Kidney epithelial cell (primary cell): ENCODE results near the gene MACF1. TPM values are rescaled to one million over a fixed set of nuclear protein-coding genes. Genes with fewer than 3 reads are reported as not detected.
A peak's percentile ranks its signal among the peaks of the same experiment; 100 is the strongest.
"Not testable (repeated sequence)": the region's sequence is repeated elsewhere in the genome, so short reads cannot be mapped to it uniquely, and the experiment has no call there.

Experiments
- DNase-seq: peaks from one replicate; pipeline ENCODE4 v3.0.0-alpha.2; 2010; ENCODE audit warnings: low read depth
- H3K27me3 ChIP-seq: 2 replicates; pipeline ENCODE4 v1.6.0; 2011; ENCODE audit warnings: low read length; ENCODE audit not compliant: control insufficient read depth, insufficient read depth
- H3K36me3 ChIP-seq: 2 replicates; pipeline ENCODE4 v1.5.1; 2011; ENCODE audit warnings: low read length; ENCODE audit not compliant: control insufficient read depth, insufficient read depth
- H3K4me3 ChIP-seq: 2 replicates; pipeline ENCODE4 v1.5.1; 2011; ENCODE audit warnings: low read depth, mild to moderate bottlenecking, control low read depth, low read length
- CTCF ChIP-seq: IDR thresholded peaks from 2 replicates; pipeline ENCODE4 v1.5.1; 2011; ENCODE audit warnings: mild to moderate bottlenecking, moderate library complexity, low read length, control low read depth, inconsistent platforms; ENCODE audit not compliant: insufficient read depth, poor library complexity, severe bottlenecking
- total RNA-seq: library from RNA; depleted of rRNA; stranded (reverse); fragments of >200 nt; gene quantifications from 2 replicates; pipeline ENCODE4 v1.2.3, GENCODE V29; 2015

Gene MACF1
- total RNA-seq, 1 donor from 2014 or later, result 279 TPM

- no peak for DNase-seq
- TF ChIP-seq CTCF, result no peak
- no peaks in the 10 kb centered on the region for H3K36me3 ChIP-seq
- no peaks in the 10 kb centered on the region for H3K27me3 ChIP-seq
- no peak overlapping the region for H3K4me3 ChIP-seq
Observed at GRCh38 chr1:39195166-39196111, 9.1 kb upstream of the MACF1 start.

GRCh38 chr1:39196244-39197215 lies 8.0 kb upstream of the MACF1 start:
- Histone ChIP-seq H3K36me3 (no peaks in the 10 kb centered on the region), H3K4me3 (no peak overlapping the region), H3K27me3 (no peaks in the 10 kb centered on the region)
- DNase-seq, result no peak
- no peak for TF ChIP-seq CTCF

GRCh38 chr1:39199593-39199992 lies 4.9 kb upstream of the MACF1 start:
- Histone ChIP-seq H3K4me3 (no peak overlapping the region), H3K27me3 (no peaks in the 10 kb centered on the region), H3K36me3 (no peaks in the 10 kb centered on the region)
- TF ChIP-seq CTCF, result no peak
- no peak for DNase-seq

- TF ChIP-seq CTCF, result no peak
- H3K4me3 ChIP-seq, result peak overlapping the region; percentile 1
- no peak for DNase-seq
- H3K36me3 ChIP-seq, result no peaks in the 10 kb centered on the region
- no peaks in the 10 kb centered on the region for H3K27me3 ChIP-seq
Observed at GRCh38 chr1:39205102-39205780, 746 bp downstream of the MACF1 start.

GRCh38 chr1:39205781-39206464 lies 1.4 kb downstream of the MACF1 start:
- no peak for DNase-seq
- Histone ChIP-seq H3K4me3 (no peak overlapping the region), H3K36me3 (no peaks in the 10 kb centered on the region), H3K27me3 (no peaks in the 10 kb centered on the region)
- no peak for TF ChIP-seq CTCF

- H3K36me3 ChIP-seq, H3K27me3 ChIP-seq, DNase-seq, H3K4me3 ChIP-seq: not testable (repeated sequence)
Observed at GRCh38 chr1:39208360-39208759, 3.9 kb downstream of the MACF1 start.
